ENCODE measurements around the gene DMAC2.

GRCh38 chr19:41428481-41428859 lies 11.2 kb downstream of the DMAC2 start:
- TF ChIP-seq CTCF (IDR thresholded peaks at IDR 0.05) (no peak), POLR2A (IDR thresholded peaks at IDR 0.05) (no peak)

All from lower leg skin (tissue), 3 donors.